HCT116 (cell line): Measurements from ENCODE around the gene ARHGEF25. TPM values are rescaled to one million over a fixed set of nuclear protein-coding genes. Genes with fewer than 3 reads are reported as not detected.

Experiments used
- ATAC-seq: fragments of 200-7000 bp; cut with Tn5 transposase; 2 replicates; pipeline ENCODE4 v1.9.1; 2020; ENCODE audit warnings: mild to moderate bottlenecking, moderate library complexity
- BruUV-seq: library from RNA; stranded (reverse); fragments of 400-500 nt; replicated peaks from 2 replicates; lab custom pipeline; 2021; lab: Mats Ljungman, UMichigan
- CTCF ChIA-PET: fragments of 300-600 bp; sonication (Branson Sonifier 250); formaldehyde crosslinking; loops from one replicate; lab custom pipeline; 2021; ENCODE audit warnings: antibody characterized with exemption; lab: Charles Lee
- POLR2A ChIA-PET: fragments of 300-600, 350-600 bp; sonication (Branson Sonifier 250); formaldehyde crosslinking; loops from one replicate; lab custom pipeline; 2021; ENCODE audit warnings: antibody characterized with exemption; lab: Charles Lee
- RAD21 ChIA-PET, 2 experiments: fragments of 300-600 bp; sonication (Branson Sonifier 250); formaldehyde crosslinking; loops; one replicate each; lab custom pipeline; 2023; ENCODE audit warnings: low total read pairs in 2 of 2; ENCODE audit not compliant: uncharacterized antibody in 2 of 2, unreplicated experiment in 2 of 2, low non-redundant PET in 1 of 2; lab: Charles Lee
- DNase-seq: peaks from one replicate; pipeline ENCODE4 v3.0.0-alpha.2; 2010; ENCODE audit warnings: low read depth, low spot score
- H2AFZ ChIP-seq: fragments of 200-600 bp; shearing (Covaris generic), sonication (generic); 2 replicates; pipeline ENCODE4 v1.6.1; 2017; ENCODE audit warnings: low read depth, mixed run types, mixed read lengths, antibody characterized with exemption, low read length; ENCODE audit not compliant: poor library complexity, severe bottlenecking
- H3K27ac ChIP-seq: 2 replicates; pipeline ENCODE4 v1.5.1; 2012; ENCODE audit warnings: low read depth, low read length
- H3K27me3 ChIP-seq: fragments of 200-600 bp; sonication (generic); 2 replicates; pipeline ENCODE4 v1.6.1; 2016; ENCODE audit warnings: mixed run types, low read length, mixed read lengths; ENCODE audit not compliant: insufficient read depth
- H3K36me3 ChIP-seq, 2 experiments: fragments of 200-500 bp in 1 of 2; fragments of 200-600 bp in 1 of 2; sonication (Bioruptor generic) in 1 of 2; sonication (generic) in 1 of 2; 2 replicates each; pipeline versions ENCODE4 v1.5.1 to v1.6.1; 2014 to 2016; ENCODE audit warnings: low read length in 2 of 2, inconsistent platforms in 1 of 2, mixed read lengths in 1 of 2, mixed run types in 1 of 2; ENCODE audit not compliant: insufficient read depth in 2 of 2, control insufficient read depth in 1 of 2
- H3K4me1 ChIP-seq, 2 experiments: fragments of 200-600 bp in 1 of 2; sonication (generic) in 1 of 2; 2 replicates each; pipeline versions ENCODE4 v1.5.1 to v1.6.1; 2012 to 2017; ENCODE audit warnings: low read length in 2 of 2, inconsistent platforms in 1 of 2, mild to moderate bottlenecking in 1 of 2, mixed read lengths in 1 of 2, mixed run types in 1 of 2, moderate library complexity in 1 of 2; ENCODE audit not compliant: insufficient read depth in 2 of 2, control insufficient read depth in 1 of 2
- H3K4me2 ChIP-seq: fragments of 200-600 bp; sonication (generic); 2 replicates; pipeline ENCODE4 v1.6.1; 2017; ENCODE audit warnings: mixed run types, low read length, mixed read lengths
- H3K4me3 ChIP-seq, 2 experiments: fragments of 200-600 bp in 1 of 2; sonication (generic) in 1 of 2; replicated peaks in 1 of 2; 2 replicates each; pipeline ENCODE4 v1.5.1; 2011 to 2016; ENCODE audit warnings: low read length in 2 of 2, control low read depth in 1 of 2, low read depth in 1 of 2, mild to moderate bottlenecking in 1 of 2, mixed read lengths in 1 of 2, mixed run types in 1 of 2
- H3K79me2 ChIP-seq: fragments of 200-600 bp; sonication (generic); 2 replicates; pipeline ENCODE4 v1.6.1; 2017; ENCODE audit warnings: mild to moderate bottlenecking, mixed run types, low read length, moderate library complexity, mixed read lengths; ENCODE audit not compliant: insufficient read depth
- H3K9ac ChIP-seq: fragments of 200-600 bp; sonication (generic); 2 replicates; pipeline ENCODE4 v1.6.1; 2016; ENCODE audit warnings: low read length, mixed read lengths
- H3K9me2 ChIP-seq: fragments of 200-600 bp; sonication (generic), shearing (Covaris generic); 2 replicates; pipeline ENCODE4 v1.6.1; 2017; ENCODE audit warnings: mixed run types, mild to moderate bottlenecking, moderate library complexity; ENCODE audit not compliant: insufficient read depth
- H3K9me3 ChIP-seq, 2 experiments: fragments of 200-500 bp in 1 of 2; fragments of 200-600 bp in 1 of 2; sonication (Bioruptor generic) in 1 of 2; sonication (generic) in 1 of 2; 2 replicates each; pipeline ENCODE4 v1.6.1; 2014 to 2017; ENCODE audit warnings: low read length in 2 of 2, mixed read lengths in 2 of 2, inconsistent platforms in 1 of 2, low read depth in 1 of 2, mild to moderate bottlenecking in 1 of 2, mixed run types in 1 of 2, moderate library complexity in 1 of 2; ENCODE audit not compliant: control insufficient read depth in 1 of 2, insufficient read depth in 1 of 2
- H4K20me1 ChIP-seq: fragments of 200-600 bp; sonication (generic), shearing (Covaris generic); 2 replicates; pipeline ENCODE4 v1.6.1; 2017; ENCODE audit warnings: mixed run types, mild to moderate bottlenecking, moderate library complexity; ENCODE audit not compliant: insufficient read depth
- ATF3 ChIP-seq: IDR thresholded peaks from 2 replicates; pipeline ENCODE4 v1.6.1; 2012
- CTCF ChIP-seq, 3 experiments: fragments of 200-600 bp in 1 of 3; sonication (generic) in 1 of 3; IDR thresholded peaks in 2 of 3; conservative IDR thresholded peaks in 1 of 3; 2 replicates each; pipeline ENCODE4 v1.5.1; 2012 to 2017; ENCODE audit warnings: low read depth in 2 of 3, low read length in 2 of 3, antibody characterized with exemption in 1 of 3, borderline replicate concordance in 1 of 3, control low read depth in 1 of 3, mild to moderate bottlenecking in 1 of 3, mixed read lengths in 1 of 3, mixed run types in 1 of 3, moderate library complexity in 1 of 3; ENCODE audit not compliant: insufficient read depth in 1 of 3
- ELF1 ChIP-seq: IDR thresholded peaks from 2 replicates; pipeline ENCODE4 v1.6.1; 2012; ENCODE audit warnings: low read depth, borderline replicate concordance
- FOSL1 ChIP-seq: IDR thresholded peaks from 2 replicates; pipeline ENCODE4 v1.6.1; 2012; ENCODE audit warnings: low read depth
- POLR2AphosphoS5 ChIP-seq: IDR thresholded peaks from 2 replicates; pipeline ENCODE4 v1.6.1; 2011; ENCODE audit warnings: mild to moderate bottlenecking, low read depth, low read length, moderate library complexity
- TCF7L2 ChIP-seq: IDR thresholded peaks from 2 replicates; pipeline ENCODE4 v1.7.0; 2011; ENCODE audit warnings: borderline replicate concordance, inconsistent platforms; ENCODE audit not compliant: insufficient read depth, insufficient read length; ENCODE audit errors: extremely low read depth
- YY1 ChIP-seq: IDR thresholded peaks from 2 replicates; pipeline ENCODE4 v1.6.1; 2011; ENCODE audit warnings: low read length, low read depth, moderate library complexity, mild to moderate bottlenecking; ENCODE audit not compliant: insufficient replicate concordance; ENCODE audit errors: extremely low read depth
- ZBTB33 ChIP-seq: IDR thresholded peaks from 2 replicates; pipeline ENCODE4 v1.6.1; 2011; ENCODE audit warnings: mild to moderate bottlenecking, low read length, moderate library complexity; ENCODE audit not compliant: insufficient replicate concordance; ENCODE audit errors: extremely low read depth
- intact Hi-C: fragments of 100-400 bp; cut with micrococcal nuclease; formaldehyde crosslinking; loops from 2 replicates; pipeline ENCODE4 v1.10.0; 2022
- total RNA-seq: library from RNA; stranded (reverse); gene quantifications from one replicate; pipeline ENCODE4 v1.2.1, GENCODE V29; 2021; ENCODE audit not compliant: unreplicated experiment

ARHGEF25 gene
- total RNA-seq, 1 experiment from 2014 or later, result 3.6 TPM

GRCh38 chr12:57590864-57591781, 20.1 kb upstream of the ARHGEF25 start, which contains the start of gene PIP4K2C (continued):
- TF ChIP-seq ZBTB33 (no peak), ATF3 (no peak), FOSL1 (no peak), TCF7L2 (no peak)

- TSS peak; percentile 45 for BruUV-seq
- Histone ChIP-seq H3K9me3 (no peaks in the 10 kb centered on the region), H3K27ac (no peak overlapping the region)
- RAD21 ChIA-PET, result no interaction called here
- no peak for TF ChIP-seq ELF1
- TF ChIP-seq CTCF (IDR thresholded peaks at IDR 0.05 in 2 of 3, conservative IDR thresholded peaks at IDR 0.05 in 1 of 3; ENCODE audit: borderline replicate concordance in 1 of 3, insufficient read depth in 1 of 3, low read depth in 2 of 3, low read length in 2 of 3), result no peak
- no peak for TF ChIP-seq POLR2AphosphoS5
- TF ChIP-seq YY1, result no peak
- TF ChIP-seq, all 23 proteins: peak for 0
- H3K79me2 ChIP-seq, result peaks cover 14% of the 10 kb centered on the region
- peaks cover 3 to 16% of the 10 kb centered on the region in 2 experiments; a peak in 2 of 4 replicates for H3K36me3 ChIP-seq
- H4K20me1 ChIP-seq, result no peaks in the 10 kb centered on the region
- CTCF ChIA-PET, result interaction anchor here (3.4 kb wide), 1 partner anchor 9 kb away, joined by 18 read pairs; no protein-coding TSS in a partner anchor
- H3K4me2 ChIP-seq, result peak overlapping the region; percentile 77
- H3K27me3 ChIP-seq, result no peaks in the 10 kb centered on the region
- POLR2A ChIA-PET, result no interaction called here
- ATAC-seq, result no peak
- no peaks in the 10 kb centered on the region for H3K9me2 ChIP-seq
- DNase-seq, result no peak
- H2AFZ ChIP-seq, result no peak overlapping the region
- peaks cover 6 to 18% of the 10 kb centered on the region in 2 experiments; a peak in 3 of 4 replicates for H3K4me1 ChIP-seq
- H3K9ac ChIP-seq, result peak overlapping the region; percentile 81
- intact Hi-C loops, result loop anchor here (2.0 kb wide), 1 partner anchor 41 kb away; the partner anchor contains the start of gene B4GALNT1
- peak overlapping the region; percentile 94 to 95 for H3K4me3 ChIP-seq
These were observed 19.4 kb upstream of the ARHGEF25 start for GRCh38 chr12:57591782-57592325.
